Panc1 (cell line): ENCODE measurements around the gene FZD2. TPM values are rescaled to one million over a fixed set of nuclear protein-coding genes. Genes with fewer than 3 reads are reported as not detected.

Source experiments
- ATAC-seq: fragments of 200-7000 bp; cut with Tn5 transposase; 2 replicates; pipeline ENCODE4 v1.9.1; 2020; ENCODE audit warnings: mild to moderate bottlenecking, moderate library complexity
- BruUV-seq: library from RNA; stranded (reverse); fragments of 400-500 nt; replicated peaks from 2 replicates; lab custom pipeline; 2021; lab: Mats Ljungman, UMichigan
- CTCF ChIA-PET: fragments of 300-600 bp; sonication (Branson Sonifier 250); formaldehyde crosslinking; loops from one replicate; lab custom pipeline; 2022; ENCODE audit warnings: antibody characterized with exemption; lab: Charles Lee
- POLR2A ChIA-PET: fragments of 300-600 bp; sonication (Branson Sonifier 250); formaldehyde crosslinking; loops from one replicate; lab custom pipeline; 2022; ENCODE audit warnings: antibody characterized with exemption; lab: Charles Lee
- DNase-seq: peaks from one replicate; pipeline ENCODE4 v3.0.0-alpha.2; 2010; ENCODE audit warnings: low read depth, low spot score
- H3K27ac ChIP-seq: 2 replicates; pipeline ENCODE4 v1.5.1; 2011; ENCODE audit warnings: mild to moderate bottlenecking, low read length, inconsistent platforms
- H3K27me3 ChIP-seq: fragments of 200-500 bp; sonication (Bioruptor generic); 2 replicates; pipeline ENCODE4 v1.6.0; 2014; ENCODE audit warnings: low read length, inconsistent platforms; ENCODE audit not compliant: control insufficient read depth, insufficient read depth
- H3K36me3 ChIP-seq: fragments of 200-500 bp; sonication (Bioruptor generic); 2 replicates; pipeline ENCODE4 v1.5.1; 2014; ENCODE audit warnings: inconsistent platforms, mild to moderate bottlenecking, low read length, moderate library complexity; ENCODE audit not compliant: control insufficient read depth, insufficient read depth
- H3K4me1 ChIP-seq: 2 replicates; pipeline ENCODE4 v1.5.1; 2011; ENCODE audit warnings: inconsistent platforms, mild to moderate bottlenecking, low read length, moderate library complexity; ENCODE audit not compliant: control insufficient read depth, insufficient read depth
- H3K4me3 ChIP-seq, 2 experiments: 2 replicates each; pipeline ENCODE4 v1.5.1; 2011 to 2012; ENCODE audit warnings: low read depth in 2 of 2, low read length in 2 of 2, mild to moderate bottlenecking in 2 of 2, inconsistent platforms in 1 of 2, moderate library complexity in 1 of 2
- H3K9me3 ChIP-seq: fragments of 200-500 bp; sonication (Bioruptor generic); 2 replicates; pipeline ENCODE4 v1.5.1; 2014; ENCODE audit warnings: low read depth, mild to moderate bottlenecking, inconsistent platforms, low read length, moderate library complexity; ENCODE audit not compliant: control insufficient read depth, insufficient read depth
- POLR2AphosphoS5 ChIP-seq: IDR thresholded peaks from 2 replicates; pipeline ENCODE4 v1.6.1; 2012; ENCODE audit warnings: mild to moderate bottlenecking, low read depth, low read length, moderate library complexity
- SIN3A ChIP-seq: IDR thresholded peaks from 2 replicates; pipeline ENCODE4 v1.6.1; 2012; ENCODE audit warnings: low read depth, mild to moderate bottlenecking, low read length, moderate library complexity, borderline replicate concordance; ENCODE audit not compliant: insufficient read depth
- TCF7L2 ChIP-seq: IDR thresholded peaks from 2 replicates; pipeline ENCODE4 v1.6.1; 2011; ENCODE audit warnings: mild to moderate bottlenecking, low read depth, low read length, inconsistent platforms
- in situ Hi-C: cut with HindIII; loops from 2 replicates; pipeline ENCODE4 v1.10.0; 2016; ENCODE audit warnings: low sequenced_read_pairs, low pct_unique_long_range_greater_than_20kb
- intact Hi-C: fragments of 100-400 bp; cut with micrococcal nuclease; formaldehyde crosslinking; loops from one replicate; pipeline ENCODE4 v1.10.0; 2022; ENCODE audit not compliant: unreplicated experiment
- total RNA-seq: library from RNA; stranded (reverse); gene quantifications from one replicate; pipeline ENCODE4 v1.2.1, GENCODE V29; 2021; ENCODE audit not compliant: unreplicated experiment
- TF ChIP-seq, protein P1 (sequence below), 2 experiments: IDR thresholded peaks; 2 replicates each; pipeline ENCODE4 v1.6.1; 2011 to 2012; ENCODE audit warnings: low read depth in 2 of 2, control low read depth in 1 of 2, low read length in 1 of 2, mild to moderate bottlenecking in 1 of 2, moderate library complexity in 1 of 2; ENCODE audit not compliant: insufficient read depth in 1 of 2
- TF ChIP-seq, protein P2 (sequence below): fragments of 450-650 bp; IDR thresholded peaks from 2 replicates; pipeline ENCODE4 v1.5.1; 2017; ENCODE audit warnings: mild to moderate bottlenecking

The FZD2 gene
- total RNA-seq, 1 experiment from 2014 or later = 35.4 TPM

DNA sequence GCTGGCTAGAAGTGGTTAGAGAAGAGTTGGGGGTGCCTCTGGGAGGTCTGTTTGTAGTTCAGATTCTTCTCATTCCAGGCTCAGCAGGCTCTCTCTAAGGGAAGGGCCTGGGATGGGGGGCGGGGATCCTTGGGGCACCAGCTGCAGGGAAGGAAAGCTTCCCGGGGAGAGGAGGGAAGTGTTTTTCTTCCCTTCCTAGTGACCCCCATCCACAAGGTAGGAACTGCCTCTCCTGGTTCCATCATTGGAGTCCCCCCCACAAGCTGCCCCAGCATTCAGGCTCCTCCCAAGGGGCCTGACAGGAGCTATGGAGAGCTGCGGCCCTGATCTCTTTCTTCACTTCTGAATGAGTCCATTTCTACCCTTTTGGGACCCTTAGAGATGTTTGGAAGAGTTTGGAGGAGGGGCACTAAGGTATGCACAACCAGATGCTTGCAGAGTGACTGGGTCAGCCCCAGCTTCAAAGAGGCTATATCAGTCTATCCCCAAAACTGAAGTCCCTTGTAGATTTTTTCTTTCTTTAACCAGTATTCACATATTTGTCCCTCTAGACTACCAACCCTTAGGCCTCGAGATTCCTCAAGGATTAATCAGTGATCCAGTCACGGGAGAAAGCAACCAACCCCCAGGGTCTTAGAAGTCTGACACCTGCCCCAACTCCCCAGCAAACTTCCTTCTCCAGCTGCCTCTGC, 13.9 kb upstream of the FZD2 start:
- Histone ChIP-seq H3K36me3 (no peaks in the 10 kb centered on the region), H3K27ac (peak overlapping the region; percentile 93), H3K27me3 (no peaks in the 10 kb centered on the region), H3K4me3 (0 out of 4 replicates have a peak overlapping the region, but pooled peaks of 1 of the 2 experiments have one; percentile 1), H3K4me1 (peaks cover 41% of the 10 kb centered on the region), H3K9me3 (no peaks in the 10 kb centered on the region)
- ChIA-PET POLR2A (interaction anchor here (0.5 kb wide), 1 partner anchor 1729 kb away, joined by 4 read pairs; no protein-coding TSS in a partner anchor), CTCF (interaction anchor here (0.9 kb wide), 1 partner anchor 20 kb away, joined by 5 read pairs; no protein-coding TSS in a partner anchor)
- intact Hi-C loops (no loop called here), in situ Hi-C loops (no loop called here)
- ATAC-seq = peak; percentile 87
- no peak for DNase-seq
- no TSS peak for BruUV-seq
- TF ChIP-seq, protein P1, sequence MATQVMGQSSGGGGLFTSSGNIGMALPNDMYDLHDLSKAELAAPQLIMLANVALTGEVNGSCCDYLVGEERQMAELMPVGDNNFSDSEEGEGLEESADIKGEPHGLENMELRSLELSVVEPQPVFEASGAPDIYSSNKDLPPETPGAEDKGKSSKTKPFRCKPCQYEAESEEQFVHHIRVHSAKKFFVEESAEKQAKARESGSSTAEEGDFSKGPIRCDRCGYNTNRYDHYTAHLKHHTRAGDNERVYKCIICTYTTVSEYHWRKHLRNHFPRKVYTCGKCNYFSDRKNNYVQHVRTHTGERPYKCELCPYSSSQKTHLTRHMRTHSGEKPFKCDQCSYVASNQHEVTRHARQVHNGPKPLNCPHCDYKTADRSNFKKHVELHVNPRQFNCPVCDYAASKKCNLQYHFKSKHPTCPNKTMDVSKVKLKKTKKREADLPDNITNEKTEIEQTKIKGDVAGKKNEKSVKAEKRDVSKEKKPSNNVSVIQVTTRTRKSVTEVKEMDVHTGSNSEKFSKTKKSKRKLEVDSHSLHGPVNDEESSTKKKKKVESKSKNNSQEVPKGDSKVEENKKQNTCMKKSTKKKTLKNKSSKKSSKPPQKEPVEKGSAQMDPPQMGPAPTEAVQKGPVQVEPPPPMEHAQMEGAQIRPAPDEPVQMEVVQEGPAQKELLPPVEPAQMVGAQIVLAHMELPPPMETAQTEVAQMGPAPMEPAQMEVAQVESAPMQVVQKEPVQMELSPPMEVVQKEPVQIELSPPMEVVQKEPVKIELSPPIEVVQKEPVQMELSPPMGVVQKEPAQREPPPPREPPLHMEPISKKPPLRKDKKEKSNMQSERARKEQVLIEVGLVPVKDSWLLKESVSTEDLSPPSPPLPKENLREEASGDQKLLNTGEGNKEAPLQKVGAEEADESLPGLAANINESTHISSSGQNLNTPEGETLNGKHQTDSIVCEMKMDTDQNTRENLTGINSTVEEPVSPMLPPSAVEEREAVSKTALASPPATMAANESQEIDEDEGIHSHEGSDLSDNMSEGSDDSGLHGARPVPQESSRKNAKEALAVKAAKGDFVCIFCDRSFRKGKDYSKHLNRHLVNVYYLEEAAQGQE (IDR thresholded peaks at IDR 0.05; ENCODE audit: insufficient read depth in 1 of 2, low read depth in 2 of 2, low read length in 1 of 2) = no peak
- TF ChIP-seq, protein P2, sequence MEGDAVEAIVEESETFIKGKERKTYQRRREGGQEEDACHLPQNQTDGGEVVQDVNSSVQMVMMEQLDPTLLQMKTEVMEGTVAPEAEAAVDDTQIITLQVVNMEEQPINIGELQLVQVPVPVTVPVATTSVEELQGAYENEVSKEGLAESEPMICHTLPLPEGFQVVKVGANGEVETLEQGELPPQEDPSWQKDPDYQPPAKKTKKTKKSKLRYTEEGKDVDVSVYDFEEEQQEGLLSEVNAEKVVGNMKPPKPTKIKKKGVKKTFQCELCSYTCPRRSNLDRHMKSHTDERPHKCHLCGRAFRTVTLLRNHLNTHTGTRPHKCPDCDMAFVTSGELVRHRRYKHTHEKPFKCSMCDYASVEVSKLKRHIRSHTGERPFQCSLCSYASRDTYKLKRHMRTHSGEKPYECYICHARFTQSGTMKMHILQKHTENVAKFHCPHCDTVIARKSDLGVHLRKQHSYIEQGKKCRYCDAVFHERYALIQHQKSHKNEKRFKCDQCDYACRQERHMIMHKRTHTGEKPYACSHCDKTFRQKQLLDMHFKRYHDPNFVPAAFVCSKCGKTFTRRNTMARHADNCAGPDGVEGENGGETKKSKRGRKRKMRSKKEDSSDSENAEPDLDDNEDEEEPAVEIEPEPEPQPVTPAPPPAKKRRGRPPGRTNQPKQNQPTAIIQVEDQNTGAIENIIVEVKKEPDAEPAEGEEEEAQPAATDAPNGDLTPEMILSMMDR = no peak
- TF ChIP-seq TCF7L2 (peak; percentile 48), SIN3A (no peak), POLR2AphosphoS5 (peak; percentile 44; the same call in 1 of the 2 replicates)

DNA sequence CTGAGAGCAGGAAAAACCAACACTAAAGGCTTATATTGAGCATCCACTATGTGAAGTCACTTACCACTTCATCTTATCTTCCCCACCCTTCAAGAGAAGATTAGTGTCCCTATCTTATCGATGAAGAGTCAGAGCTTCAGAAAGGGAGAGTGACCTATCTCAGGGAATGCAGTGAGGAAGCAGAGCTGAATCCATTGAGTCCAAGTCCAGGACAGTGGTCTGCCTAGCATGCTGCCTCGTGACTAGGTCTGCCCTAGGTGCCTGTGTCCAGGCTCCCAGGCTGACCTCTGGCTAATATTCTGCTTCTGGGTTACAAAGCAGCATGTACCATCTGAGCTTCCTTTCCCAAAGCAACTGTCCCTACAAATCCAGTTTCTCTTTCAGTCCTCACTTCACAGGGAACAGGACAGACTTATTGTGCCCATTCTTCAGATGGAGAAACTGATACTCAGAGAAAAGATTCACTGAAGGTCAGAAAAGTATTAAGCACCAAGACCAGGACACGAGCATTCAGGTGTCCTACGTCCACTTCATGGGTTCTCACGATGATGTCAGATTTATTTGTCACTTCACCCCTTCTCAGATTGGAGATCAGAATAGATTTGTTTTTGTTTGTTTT, 13.3 kb upstream of the FZD2 start:
- no TSS peak for BruUV-seq

More for the DNA sequence above, 13.3 kb upstream of the FZD2 start:
- H3K4me1 ChIP-seq = peaks cover 41% of the 10 kb centered on the region
- H3K36me3 ChIP-seq = no peaks in the 10 kb centered on the region
- peak overlapping the region; percentile 93 for H3K27ac ChIP-seq
- DNase-seq (no peak), ATAC-seq (peak; percentile 8; the same call in 1 of the 2 replicates)
- CTCF ChIA-PET = interaction anchor here (0.9 to 1.0 kb wide), 2 partner anchors 20 to 24 kb away, joined by 4 to 5 read pairs; no protein-coding TSS in a partner anchor
- H3K27me3 ChIP-seq = no peaks in the 10 kb centered on the region
- H3K9me3 ChIP-seq = no peaks in the 10 kb centered on the region
- no peak overlapping the region for H3K4me3 ChIP-seq
- POLR2A ChIA-PET = interaction anchor here (0.5 kb wide), 1 partner anchor 1728 kb away, joined by 4 read pairs; no protein-coding TSS in a partner anchor
- TF ChIP-seq TCF7L2 = no peak
- TF ChIP-seq, protein P1 (IDR thresholded peaks at IDR 0.05; ENCODE audit: insufficient read depth in 1 of 2, low read depth in 2 of 2, low read length in 1 of 2) = no peak
- TF ChIP-seq SIN3A = no peak
- no peak for TF ChIP-seq POLR2AphosphoS5
- TF ChIP-seq, protein P2 = no peak
- intact Hi-C loops = no loop called here
- in situ Hi-C loops = no loop called here
